ENCODE data around the gene ZBED4.
"Not testable (repeated sequence)": the region's sequence is repeated elsewhere in the genome, so short reads cannot be mapped to it uniquely, and the experiment has no call there.

ZBED4 gene, protein sequence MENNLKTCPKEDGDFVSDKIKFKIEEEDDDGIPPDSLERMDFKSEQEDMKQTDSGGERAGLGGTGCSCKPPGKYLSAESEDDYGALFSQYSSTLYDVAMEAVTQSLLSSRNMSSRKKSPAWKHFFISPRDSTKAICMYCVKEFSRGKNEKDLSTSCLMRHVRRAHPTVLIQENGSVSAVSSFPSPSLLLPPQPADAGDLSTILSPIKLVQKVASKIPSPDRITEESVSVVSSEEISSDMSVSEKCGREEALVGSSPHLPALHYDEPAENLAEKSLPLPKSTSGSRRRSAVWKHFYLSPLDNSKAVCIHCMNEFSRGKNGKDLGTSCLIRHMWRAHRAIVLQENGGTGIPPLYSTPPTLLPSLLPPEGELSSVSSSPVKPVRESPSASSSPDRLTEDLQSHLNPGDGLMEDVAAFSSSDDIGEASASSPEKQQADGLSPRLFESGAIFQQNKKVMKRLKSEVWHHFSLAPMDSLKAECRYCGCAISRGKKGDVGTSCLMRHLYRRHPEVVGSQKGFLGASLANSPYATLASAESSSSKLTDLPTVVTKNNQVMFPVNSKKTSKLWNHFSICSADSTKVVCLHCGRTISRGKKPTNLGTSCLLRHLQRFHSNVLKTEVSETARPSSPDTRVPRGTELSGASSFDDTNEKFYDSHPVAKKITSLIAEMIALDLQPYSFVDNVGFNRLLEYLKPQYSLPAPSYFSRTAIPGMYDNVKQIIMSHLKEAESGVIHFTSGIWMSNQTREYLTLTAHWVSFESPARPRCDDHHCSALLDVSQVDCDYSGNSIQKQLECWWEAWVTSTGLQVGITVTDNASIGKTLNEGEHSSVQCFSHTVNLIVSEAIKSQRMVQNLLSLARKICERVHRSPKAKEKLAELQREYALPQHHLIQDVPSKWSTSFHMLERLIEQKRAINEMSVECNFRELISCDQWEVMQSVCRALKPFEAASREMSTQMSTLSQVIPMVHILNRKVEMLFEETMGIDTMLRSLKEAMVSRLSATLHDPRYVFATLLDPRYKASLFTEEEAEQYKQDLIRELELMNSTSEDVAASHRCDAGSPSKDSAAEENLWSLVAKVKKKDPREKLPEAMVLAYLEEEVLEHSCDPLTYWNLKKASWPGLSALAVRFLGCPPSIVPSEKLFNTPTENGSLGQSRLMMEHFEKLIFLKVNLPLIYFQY

DNA sequence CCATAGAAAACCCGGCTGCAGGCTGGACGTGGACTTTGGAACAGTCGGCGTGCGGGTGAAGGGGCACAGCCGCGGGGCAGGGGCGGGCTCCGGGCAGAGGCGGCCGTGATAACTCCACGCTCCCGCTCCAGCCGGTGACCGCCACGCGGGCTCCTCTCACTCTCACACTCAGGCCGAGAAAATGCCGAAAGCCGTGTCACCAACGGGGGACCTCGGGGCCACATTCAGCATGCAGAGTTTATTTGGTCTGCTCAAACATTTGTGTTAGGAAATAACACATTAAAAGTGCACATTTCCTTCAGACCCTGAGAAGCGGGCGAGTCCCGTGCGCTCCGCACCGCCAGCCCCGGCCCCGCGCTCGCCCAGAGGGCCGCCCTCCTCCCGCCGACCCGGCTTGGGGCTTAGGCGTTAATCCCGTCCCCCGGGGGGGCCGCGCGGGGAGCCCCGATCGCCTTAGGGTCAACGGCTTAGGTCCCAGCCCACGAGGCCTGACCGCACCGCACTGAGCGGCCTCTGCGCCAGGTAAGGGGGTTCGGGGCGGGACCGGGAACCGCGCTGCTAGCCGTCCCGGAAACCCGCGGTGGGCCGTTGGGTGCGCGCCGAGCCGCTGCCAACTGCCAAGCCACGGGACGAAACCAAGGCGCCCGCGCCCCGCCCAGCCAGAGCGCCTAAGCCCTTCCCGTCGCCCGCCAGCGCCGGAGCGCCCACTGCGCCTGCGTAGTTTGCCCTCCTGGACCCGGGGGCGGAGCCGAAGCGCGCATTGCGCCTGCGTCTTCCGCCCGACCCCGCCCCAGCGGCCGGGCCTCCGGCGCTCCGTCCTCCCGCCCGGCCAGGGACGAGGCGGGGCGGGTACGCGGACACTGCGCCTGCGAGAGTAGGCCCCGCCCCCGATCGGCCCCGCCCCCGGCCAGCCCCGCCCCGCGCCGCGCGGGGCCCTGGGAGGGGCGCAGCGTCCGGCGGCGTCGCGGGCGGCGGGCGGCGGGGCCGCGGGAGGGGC, at the start of gene ZBED4:
Gene ZBED4 (plus strand): TSS at position 947 of the 997 bp plus-strand sequence. CDS start 29,819 bp downstream, outside the sequence.
- peak; percentile 94 to 96 for DNase-seq (ENCODE audit: low read depth in 2 of 2)

DNA sequence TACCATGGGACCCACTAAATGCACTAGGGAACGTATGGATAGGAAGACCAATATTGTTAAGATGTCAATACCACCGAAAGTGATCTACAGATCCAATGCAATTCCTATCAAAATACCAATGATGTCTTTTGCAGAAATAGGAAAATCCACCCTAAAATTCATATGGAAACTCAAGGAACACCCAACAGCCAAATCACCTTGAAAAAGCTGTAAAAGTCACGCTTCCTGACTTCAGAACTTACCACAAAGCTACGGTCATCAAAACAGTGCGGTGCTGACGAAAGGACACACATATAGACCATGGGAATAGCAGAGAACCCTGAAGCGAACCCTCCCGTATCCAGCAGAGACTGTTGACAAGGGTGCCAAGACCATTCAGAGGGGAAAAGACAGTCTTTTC, 46.5 kb upstream of the ZBED4 start:
- no peak for DNase-seq (ENCODE audit: low read depth in 2 of 2)

DNA sequence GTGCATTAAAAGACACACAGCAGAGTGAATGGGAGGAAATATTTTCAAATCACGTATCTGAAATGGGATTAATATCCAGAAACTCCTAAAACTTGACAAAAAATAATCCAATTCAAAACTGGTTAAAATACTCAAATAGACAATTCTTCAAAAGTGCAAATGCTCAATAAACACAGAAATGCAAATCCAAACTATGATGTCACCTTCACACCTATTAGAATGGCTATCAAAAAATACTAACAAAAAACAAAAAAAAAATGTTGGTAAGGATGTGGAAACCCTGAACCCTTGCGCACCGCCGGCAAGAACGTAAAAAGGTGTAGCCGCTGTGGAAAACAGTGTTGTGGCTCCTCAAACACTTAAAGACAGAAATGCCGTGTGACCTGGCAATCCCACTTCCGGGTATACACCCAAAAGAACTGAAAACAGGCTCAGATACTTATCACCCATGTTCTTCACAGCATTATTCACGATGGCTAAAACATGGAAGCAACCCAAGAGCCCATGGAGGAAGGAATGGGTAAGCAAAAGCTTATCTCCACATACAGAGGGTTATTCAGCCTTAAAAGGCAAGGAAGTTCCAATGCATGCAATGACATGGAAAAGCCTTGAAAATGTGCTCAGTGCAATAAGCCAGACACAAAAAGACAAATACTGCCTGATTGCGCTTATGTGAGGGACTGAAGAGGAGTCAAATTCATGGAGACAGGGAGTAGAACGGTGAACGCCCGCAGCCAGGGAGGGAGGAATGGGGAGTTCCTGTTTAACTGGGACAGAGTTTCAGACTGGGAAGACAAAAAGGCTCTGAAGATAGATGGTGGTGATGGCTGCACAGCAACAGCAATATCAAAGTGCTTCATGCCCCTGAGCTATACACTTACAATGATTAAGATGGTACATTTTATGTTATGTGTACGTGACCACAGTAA, 45.6 kb upstream of the ZBED4 start:
- no peak for DNase-seq (ENCODE audit: low read depth in 2 of 2)

DNA sequence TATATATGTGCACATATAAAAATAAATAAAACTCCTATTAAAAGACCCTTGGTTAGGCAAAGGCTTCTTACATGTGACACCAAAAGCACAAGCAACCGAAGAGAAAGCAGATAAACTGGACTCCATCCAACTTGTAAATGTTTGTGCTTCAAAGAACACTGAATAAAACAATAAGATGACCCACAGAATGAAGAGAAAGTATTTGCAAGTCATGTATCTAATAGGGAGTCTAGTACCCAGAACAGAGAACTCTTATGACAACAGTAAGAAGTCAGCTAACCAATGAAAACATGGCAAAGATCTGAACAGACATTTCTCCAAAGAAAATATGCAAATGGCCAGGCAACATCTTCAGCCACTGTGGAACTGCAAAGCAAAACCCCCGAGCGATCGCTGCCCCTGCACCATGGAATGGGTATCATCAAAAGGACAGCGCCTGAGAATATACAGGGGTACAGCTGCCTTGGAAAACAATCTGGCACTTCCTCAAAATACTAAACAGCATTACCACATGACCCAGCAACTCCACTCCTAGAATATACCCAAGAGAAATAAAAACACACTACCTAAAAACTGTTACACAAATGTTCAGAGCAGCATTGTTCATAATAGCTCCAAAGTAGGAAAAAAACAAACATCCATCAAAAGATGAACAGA, 43.2 kb upstream of the ZBED4 start:
- DNase-seq (ENCODE audit: low read depth in 2 of 2): no peak

DNA sequence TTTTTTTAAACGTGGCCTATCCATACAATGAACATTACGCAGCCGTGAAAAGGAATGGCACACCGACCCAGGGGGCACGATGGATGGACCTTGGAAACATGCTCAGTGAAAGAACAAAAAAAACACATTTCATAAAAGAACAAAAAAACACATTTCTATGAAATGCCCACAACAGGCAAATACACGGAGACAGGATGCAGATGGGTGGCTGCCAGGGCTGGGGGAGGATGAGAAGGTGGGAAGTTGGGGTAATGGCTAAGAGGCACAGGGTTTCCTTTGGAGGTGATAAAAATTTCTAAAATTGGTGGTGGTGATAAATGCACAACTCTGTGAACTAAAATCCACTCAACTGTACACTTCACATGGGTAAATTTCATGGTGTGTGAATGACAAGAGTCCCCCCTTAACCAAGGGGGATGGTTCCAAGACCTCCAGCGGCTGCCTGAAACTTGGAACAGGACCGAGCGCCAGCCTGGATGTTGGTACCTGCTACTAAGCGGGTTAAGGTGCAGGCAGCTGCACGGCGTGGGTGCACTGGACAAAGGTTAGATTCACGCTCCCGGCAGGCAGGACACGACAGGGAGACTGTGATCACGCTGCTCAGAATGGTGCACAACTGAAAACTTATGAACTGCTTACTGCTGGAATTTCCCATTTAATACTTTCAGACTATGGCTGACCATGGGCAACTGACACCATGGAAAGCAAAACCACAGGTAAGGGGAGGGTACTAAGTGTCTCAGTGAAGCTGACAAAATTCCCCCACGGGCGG, 42.4 kb upstream of the ZBED4 start:
- no peak for DNase-seq (ENCODE audit: low read depth in 2 of 2)

DNA sequence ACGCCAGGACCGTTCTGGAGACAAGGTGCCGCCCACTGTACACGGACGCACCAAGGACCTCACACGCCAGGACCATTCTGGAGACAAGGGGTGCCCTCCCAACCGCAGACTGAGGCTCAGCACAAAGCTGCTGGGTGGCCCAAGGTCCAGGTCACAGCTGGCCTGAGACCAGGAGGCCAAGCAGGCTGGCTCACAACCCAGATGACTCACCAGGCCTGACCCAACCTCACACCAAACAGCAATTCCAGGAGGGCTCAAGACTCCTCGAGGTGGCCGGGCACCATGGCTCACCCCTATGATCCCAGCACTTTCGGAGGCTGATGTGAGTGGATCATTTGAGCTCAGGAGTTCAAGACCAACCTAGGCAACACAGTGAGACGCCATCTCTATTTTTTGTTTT, 40.8 kb upstream of the ZBED4 start:
- DNase-seq (ENCODE audit: low read depth in 2 of 2): no peak

DNA sequence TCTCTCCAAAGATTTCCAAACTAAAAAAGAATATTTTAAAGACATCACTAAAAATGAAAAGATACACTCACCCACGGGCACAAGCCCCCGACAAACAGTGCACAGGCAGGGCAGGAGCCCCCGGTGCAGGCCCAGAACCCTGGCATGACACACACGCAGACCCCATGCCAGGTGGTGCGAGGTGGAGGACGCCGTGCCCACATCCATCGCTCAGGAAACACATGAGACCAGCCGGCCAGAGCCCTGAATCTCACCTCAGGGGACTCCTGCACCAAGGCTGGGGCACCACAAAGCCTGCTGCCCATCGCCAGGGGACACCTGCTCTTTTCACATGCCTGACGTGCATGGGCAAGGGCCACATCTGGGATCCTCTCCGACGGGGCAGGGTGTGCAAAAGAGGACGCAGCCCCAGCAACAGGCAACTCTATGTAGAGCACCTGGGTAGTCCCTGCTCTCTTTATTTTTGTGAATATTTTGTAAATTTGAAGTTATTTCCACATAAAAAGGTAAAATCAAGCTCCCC, 39.4 kb upstream of the ZBED4 start:
- DNase-seq (ENCODE audit: low read depth in 2 of 2): no peak

DNA sequence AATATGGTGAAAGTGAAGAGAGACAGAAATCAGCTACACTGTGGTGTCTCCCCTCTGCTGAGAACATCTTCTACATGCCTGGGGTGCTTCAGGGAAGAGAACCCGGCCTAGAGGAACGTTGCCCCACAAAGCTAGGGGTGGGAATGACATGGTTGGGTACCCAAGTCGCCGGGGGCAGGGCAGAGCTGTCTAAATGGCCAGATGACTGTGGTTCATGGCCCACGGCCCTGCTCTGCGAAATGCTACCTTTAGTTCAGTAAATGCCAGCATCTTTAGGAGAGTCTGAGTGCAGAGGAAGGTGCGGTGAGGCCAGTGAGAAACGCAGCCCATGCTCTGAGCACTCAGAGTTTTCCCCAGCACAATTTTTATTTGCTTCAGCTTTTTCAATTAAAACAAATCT, 38.8 kb upstream of the ZBED4 start:
- DNase-seq (ENCODE audit: low read depth in 2 of 2): no peak

DNA sequence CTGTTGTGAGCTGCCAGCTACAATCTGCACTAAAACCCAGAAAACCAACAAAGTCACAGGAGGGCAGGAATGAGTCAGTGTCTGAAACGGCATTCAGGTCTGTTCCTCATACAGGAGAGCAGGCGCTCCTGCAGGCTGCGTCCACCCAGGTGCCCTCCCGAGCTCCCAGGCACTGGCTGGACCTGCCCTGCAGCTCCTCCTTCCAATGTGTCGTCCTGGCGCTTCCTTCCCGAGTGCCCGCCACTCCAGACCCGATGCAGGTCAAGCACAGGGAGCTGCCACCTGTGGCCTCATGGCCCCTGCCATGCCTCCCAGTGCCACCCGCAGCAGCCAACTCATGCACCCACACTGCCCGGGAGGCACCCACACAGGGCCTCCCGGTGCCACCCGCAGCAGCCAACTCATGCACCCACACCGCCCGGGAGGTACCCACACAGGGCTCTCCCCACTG, 38.0 kb upstream of the ZBED4 start:
- no peak for DNase-seq (ENCODE audit: low read depth in 2 of 2)

DNA sequence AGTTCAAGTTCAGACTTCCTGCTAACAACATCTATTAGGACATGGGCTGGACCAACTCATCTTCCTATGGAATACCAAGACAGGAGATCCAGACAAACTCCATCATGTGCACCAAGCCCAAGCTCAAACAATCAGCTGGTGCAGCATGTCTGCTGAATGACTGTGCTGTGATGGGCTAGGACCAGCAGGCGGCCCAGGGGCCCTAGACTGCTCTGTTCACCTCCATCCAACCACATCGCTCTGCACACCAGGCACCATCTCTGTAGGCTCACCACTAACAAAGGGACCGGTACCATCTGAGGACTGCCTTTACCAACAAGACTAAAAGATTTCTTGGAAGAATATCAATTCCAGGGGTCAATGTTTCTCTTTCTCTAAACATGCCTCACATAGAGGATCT, 36.3 kb upstream of the ZBED4 start:
- no peak for DNase-seq (ENCODE audit: low read depth in 2 of 2)

DNA sequence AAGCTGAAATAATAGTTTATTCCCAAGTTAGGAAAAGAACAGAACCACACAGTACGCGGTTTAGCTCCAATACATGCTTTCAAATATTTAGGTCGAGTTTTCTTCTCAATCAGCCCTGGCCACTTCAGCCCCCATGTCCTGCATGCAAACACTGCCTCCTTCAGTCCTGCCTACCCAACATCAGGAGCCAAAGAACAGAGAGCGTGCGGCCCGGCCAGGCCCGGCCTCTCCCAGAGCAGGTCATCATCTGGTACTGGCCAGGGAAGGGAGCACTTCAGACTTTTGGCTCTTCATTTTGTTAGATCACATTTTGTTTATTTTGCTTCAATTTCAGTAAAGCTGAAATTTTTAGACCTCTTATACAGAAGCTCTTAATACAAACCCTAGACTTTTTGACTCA, 32.7 kb upstream of the ZBED4 start:
- no peak for DNase-seq (ENCODE audit: low read depth in 2 of 2)

DNA sequence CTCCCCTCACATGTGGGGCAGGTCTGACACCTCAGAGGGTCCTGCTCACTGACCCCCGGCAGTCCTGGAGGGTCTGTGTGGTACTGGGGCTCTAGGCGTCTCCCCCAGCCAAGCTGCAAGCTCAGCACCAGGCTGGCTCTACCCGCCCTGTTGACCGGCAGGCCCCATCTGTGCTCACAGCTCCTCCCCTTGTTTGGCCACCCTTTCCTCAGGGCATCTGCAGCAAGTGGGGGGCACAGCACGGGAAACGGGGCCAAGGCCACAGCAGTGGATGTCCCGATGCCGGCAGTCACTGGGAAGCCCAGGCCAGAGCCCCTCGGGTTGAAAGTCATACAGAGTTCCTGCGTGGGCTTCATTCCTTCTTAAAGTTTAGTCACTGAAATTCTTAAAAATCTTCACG, 31.9 kb upstream of the ZBED4 start:
- not testable (repeated sequence) for DNase-seq (ENCODE audit: low read depth in 2 of 2)

DNA sequence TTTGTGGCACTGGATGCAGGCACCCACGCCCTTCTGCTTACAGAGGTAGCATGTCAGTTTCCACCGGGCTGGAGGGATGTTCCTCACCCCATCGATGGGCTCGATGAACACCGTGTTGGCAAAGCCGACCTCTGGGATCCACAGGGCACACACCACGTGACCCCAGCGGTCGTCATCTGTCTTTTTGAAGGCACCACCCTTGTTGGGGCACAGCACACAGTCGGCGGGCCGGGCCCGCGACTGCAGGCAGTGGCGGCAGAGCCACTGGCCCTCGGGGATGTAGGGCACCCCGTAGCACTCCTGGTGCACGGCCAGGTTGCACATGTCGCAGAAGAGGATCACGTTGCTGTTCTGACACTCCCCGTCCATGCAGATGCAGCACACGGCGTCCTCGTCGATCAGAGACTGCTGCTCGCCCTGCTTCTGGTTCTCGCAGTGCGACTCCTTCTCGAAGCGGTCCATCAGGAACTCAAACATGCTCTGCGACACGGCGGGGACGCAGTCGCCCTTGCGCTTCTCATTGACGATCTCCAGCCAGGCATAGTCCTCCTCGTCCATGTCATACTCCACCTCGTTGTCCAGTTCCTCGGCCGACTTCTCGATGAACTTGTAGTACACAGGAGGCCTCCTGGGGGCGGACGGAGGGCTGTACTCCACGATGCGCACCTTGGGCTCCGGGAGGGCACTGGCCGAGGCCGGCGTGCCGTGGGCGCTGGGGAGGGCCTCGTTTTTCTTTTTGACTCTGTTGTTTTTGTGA, 30.2 kb upstream of the ZBED4 start:
- DNase-seq (ENCODE audit: low read depth in 2 of 2): no peak

DNA sequence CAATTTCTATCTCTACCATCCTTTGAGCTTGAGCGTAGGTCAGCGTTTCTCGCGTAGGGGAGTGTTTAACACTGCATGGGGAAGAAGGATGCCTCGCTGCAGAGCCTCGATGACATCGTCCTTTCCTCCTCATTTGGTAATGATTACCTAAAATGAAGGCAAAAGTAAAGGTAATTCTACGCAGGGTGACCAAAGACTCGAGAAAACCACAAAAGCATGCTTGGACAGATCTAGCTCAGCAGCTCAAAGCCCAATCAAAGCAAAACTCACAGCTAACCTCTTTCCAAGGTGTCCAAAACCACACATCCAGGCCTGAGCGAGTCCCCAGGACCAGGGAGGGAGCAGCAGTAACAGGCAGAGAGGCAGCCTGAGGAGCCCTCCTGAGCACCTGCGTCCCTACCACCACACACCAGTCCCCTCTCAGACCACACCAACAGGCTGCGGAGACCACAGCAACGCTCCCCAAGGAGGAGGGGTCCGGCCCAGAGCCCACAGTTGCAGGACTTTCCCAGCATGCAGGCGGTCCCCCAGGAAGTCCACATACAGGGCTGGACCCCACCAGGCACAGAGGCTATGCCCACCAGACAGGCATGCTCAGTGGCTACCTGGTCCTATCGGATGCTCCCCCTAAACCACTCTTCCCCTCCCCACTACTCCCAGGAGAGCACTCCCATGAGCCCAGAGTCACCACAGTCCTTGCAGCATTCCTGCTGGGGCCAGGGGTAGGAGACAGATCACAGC, 29.3 kb upstream of the ZBED4 start:
- DNase-seq (ENCODE audit: low read depth in 2 of 2): no peak

DNA sequence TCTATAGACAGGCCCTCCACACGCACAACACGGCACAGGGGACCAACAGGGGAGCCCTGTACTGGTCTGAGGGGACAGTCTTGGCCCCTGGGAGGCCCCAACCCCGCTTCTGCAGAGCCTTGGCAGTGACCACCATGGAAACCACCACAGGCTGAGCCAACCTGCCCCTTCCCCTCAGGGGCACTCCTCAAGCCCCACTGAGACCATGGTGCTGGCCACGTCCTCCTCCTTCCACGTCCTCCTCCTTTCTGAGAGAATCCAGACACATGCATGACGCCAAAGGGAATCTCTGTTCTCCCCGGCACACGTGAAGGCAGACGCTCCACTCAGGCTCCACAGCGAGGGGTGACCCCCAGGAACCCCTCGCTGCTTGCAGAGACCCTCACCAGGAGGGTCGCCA, 28.7 kb upstream of the ZBED4 start:
- no peak for DNase-seq (ENCODE audit: low read depth in 2 of 2)

DNA sequence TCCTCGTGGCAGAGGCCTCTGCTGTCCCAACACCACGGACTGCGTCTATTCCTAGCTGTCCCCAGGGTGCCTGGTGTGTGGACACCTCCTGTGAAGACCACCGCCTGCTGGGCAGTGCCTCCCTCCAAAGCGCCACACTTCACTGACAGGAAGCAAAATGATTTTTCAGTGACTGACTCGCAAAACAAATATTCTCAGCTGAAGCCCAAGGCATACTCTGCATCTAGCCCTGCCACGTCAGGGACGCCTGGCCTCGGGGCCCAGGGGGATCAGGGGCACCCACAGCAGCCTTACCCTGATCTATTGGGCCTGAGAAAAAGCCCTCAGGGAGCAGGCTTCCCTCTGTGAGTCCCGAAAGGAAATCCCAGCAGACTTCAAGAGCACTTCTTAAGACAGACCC, 28.2 kb upstream of the ZBED4 start:
- DNase-seq (ENCODE audit: low read depth in 2 of 2): no peak

All from activated CD8-positive, alpha-beta memory T cell treated with anti-CD3 and anti-CD28 coated beads for 4 hours (primary cell).